Hippocampal formation (tissue), 2 donors: ENCODE results near the gene HS3ST5.

Experiments
- DNase-seq, 2 donors: peaks; one replicate each; lab custom pipeline; 2025; lab: John Stamatoyannopoulos, UW

The HS3ST5 gene

DNA sequence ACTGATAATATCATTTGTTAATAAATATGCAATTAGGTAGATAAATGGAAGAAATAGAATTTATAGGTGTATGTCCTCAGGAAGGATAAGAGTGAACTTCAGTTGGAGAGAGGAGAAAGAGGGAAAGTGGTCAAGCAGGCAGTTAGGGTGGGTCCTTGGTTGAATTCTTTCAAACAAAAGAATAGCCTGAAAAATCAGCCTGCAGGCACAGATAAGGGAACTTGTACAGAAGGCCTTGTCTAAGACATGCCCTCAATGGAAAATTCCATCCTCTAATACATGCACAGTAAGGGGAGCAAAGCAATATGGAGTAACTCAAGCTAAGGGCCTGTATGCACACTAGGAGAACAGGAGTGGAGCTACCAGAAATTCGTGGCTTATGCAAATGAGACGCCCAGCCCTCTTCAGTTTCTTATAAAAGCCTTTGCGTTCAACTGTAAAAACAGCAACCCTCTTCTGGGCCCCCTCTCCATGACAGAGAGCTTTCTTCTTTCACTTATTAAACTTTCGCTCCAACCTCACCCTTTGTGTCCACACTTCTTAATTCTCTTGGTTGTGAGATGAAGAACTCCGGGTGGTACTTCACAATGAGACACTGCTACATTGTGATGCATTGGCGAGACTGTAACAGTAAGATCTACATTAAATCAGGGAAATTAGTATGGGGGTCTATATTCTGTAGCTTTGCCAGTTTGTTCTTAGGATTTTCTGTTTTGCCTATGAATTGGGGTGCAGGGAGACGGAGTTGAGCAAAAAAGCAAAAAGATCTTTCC lies 147.0 kb downstream of the HS3ST5 start:
- DNase-seq = no peak

DNA sequence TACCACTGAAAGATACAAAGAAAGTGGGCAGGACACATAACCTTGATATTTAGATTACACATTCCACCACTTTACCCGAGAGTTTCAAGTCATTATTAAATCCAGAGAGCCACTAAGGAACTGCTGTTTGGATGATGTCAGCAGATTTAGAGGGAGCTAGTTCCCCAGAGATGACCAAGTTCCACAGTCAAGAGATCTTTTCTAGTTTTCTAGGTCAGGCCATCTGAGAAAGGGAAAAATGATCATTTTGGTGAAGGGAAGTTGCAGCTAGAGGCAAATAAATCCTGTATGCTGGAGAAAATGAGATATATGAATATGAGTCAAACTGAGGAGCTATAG lies 147.8 kb downstream of the HS3ST5 start:
- DNase-seq = no peak

DNA sequence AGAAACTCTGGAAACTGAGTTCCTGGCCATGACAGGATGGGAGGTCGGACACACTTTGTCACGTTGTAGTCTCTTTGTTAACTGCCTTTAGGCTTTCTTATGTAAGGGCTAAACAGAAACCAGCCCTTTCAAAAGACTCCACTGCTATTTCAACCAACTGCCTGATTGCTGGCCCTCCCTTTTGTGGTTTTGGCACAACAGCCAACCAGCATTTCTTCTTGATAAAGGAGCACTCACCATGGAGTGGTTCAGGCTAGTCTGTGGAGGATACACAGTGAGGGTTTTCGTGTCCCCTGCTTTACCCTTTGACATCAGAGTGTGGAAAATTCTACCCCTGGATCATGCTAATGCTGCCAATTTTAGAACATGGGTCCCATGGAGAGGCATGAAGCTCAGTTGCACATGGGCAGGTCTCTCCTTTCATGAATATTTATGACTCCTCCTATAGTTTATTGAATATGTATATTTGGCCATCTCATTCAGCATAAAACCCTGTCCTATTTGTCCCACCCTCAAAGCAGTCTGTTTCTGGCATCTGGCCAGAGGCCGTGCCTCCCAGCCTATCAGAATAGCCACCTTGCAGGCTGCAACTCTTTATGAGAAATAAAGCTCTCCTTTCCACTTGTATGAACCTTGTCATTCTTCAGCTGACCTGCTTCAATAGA lies 148.3 kb downstream of the HS3ST5 start:
- DNase-seq = no peak

DNA sequence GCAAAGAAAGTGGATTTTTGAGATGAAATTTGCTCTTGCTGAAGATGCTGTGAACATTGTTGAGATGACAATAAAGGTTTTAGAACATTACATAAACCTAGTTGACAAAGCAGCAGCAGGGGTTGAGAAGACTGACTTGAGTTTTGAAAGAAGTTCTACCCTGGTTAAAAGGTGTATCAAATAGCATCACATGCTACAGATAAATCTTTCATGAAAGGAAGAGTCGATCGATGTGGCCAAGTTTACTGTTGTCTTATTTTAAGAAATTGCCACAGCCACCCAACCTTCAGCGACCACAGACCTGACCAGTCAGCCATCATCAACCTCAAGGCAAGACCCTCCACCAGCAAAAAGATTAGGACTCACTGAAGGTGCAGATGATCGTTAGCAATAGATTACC lies 155.3 kb downstream of the HS3ST5 start:
- no peak for DNase-seq

DNA sequence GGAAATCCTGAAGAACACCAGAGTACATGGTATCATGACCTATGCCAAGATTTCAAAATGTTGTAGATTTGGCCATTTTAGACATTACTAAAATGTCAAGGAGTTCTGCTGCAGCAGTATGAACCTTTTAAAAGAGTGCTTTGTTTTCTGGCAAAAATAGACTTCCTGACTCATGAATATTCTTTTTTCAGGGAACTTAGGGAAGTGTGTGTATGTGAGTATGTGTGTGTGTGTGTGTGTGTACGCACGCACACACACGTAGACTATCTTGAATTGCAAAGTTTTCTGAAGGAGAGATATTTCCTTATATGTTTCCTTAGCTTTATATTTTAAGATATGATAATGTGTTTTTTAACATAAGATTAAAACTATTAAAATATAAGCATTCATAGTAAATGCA lies 161.2 kb downstream of the HS3ST5 start:
- DNase-seq = no peak

DNA sequence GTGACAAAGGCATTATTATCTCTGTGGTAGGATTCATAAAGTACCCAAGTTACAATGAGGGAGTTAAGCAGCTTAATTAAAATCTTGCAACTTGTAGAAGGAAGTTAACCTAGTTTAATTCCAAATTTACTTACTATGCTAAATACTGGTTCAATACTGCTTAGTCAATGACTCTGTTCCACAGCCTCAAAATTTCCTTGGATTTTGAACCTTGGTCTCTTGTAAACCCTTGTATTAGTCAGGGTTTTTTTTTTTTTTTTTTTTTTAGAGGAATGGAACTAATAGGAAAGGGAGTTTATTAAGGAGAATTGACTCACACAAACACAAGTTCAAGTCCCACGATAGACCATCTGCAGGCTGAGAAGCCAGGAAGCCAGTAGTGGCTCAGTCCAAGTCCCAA lies 163.4 kb downstream of the HS3ST5 start:
- no peak for DNase-seq

DNA sequence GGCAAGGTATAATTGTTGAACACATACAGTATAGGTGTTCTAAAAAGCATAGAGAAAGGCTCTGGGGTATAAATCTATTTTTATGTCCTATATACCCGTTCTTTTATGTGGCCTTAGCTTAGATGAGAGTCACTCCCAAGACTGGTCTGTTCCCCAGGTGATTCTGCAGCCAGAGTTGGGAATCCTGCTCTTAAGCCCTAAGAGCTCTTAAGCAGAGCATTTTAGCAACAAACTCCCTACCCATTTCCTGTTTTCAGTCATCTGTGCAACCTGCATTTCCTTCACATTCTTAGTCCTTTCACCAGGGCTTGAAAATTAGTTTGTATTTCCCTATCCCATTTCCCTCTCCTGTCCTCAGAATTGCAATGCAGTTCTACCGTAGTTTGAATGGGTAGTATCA lies 166.1 kb downstream of the HS3ST5 start:
- DNase-seq = no peak

DNA sequence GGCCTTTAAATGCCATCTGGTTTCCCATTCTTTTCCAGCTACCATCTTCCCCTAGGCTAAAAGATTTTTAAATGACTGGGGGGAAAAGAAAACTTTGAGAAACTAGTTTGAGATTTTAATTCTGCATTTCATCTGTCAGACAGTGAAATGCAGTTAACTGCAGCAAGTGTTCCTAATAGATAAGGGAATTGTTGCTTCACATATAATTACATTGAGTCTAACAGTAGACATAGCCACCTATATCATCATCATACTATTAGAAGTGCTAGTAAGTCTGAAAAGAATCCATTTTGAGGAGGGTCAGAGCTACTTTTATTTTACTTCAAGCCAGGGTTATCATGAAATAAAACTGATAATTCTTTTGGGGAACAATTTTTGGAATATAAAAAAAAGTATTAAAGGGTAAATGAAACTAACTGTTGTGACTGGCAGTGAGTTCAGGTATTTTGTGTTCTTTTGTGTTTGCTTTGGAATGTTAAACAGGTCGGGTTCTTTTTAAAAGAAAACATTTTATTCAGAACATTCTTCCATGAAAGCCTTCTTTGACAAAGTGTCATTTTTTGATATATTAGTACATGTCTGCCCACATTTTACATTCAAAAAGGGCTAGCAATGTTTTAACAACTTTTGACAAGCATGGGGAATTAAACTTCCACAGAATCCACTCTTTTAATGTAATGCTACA lies 170.1 kb downstream of the HS3ST5 start:
- no peak for DNase-seq

DNA sequence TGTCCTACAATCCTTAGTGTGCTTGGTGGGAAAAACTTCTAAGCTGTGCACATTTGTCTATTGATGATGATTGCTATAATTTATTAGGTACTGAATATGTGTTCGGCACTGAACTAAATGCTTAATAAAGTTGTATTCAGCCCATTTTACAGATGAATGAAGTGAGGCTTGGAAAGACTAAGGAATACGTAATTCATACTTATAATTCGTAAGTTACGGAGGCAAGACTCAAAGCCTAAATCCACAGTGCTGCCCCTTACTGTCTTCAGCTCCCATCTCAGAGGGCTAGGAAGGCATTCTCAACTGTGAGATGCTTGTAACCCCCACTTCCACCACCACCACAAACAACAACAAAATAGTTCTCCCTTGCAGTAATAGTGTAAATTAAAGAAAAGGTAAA lies 171.3 kb downstream of the HS3ST5 start:
- no peak for DNase-seq

DNA sequence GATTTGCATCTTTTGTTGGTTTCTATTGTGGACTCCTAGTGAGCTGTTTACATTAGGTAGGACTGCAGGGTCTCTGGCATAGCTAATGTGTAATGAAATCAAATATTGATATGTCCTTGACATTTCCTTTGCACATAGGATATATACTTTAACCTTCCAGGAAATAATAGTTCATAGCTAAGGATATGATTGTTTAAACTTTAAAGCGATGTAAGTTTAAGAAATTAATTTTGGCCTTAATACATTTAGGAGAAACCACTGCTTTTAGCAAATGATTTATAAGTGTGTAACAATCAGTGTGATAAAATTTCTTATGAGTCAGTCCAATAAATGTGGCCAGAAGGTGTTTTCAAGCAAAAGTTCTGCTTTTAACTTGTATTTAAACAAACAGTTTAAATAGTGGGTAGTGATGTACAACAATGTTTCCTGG lies 171.8 kb downstream of the HS3ST5 start:
- DNase-seq = no peak

DNA sequence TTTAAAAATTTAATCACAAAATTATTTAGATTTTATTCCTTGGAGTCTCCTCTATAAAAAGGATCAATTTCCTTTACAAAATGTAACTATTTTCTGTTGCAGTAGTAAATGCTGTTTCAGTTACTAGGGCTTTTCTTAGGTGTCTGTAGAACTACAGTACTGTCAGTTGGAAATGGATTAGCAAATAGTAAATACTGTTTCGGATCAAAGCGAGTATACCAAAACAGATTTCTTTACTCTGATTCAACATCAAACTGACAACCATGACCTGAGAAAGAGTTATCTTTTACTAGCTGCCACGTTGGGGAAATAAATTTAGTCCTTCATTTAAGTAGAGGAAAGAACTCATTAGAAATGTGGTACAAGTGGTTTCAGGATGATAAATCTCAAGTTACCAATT lies 172.5 kb downstream of the HS3ST5 start:
- no peak for DNase-seq

DNA sequence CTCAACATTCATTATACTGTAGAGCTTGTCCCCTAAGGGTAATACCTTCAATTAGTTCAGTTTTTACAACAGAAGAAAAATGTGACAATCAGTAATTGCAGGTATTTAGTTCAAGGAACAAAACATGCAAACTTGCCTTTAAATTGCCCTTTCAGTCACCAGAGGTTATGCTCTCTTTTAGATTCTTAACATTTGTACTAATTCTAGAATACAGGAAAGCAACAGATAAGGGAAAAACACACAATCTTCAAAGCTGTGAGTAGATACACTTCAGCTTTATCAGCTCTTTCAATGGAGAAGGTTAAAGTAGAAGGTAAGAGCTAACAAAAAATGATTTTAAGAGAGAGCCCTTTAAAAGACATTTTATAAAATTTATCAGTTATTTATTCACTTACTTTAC lies 173.1 kb downstream of the HS3ST5 start:
- DNase-seq = no peak

DNA sequence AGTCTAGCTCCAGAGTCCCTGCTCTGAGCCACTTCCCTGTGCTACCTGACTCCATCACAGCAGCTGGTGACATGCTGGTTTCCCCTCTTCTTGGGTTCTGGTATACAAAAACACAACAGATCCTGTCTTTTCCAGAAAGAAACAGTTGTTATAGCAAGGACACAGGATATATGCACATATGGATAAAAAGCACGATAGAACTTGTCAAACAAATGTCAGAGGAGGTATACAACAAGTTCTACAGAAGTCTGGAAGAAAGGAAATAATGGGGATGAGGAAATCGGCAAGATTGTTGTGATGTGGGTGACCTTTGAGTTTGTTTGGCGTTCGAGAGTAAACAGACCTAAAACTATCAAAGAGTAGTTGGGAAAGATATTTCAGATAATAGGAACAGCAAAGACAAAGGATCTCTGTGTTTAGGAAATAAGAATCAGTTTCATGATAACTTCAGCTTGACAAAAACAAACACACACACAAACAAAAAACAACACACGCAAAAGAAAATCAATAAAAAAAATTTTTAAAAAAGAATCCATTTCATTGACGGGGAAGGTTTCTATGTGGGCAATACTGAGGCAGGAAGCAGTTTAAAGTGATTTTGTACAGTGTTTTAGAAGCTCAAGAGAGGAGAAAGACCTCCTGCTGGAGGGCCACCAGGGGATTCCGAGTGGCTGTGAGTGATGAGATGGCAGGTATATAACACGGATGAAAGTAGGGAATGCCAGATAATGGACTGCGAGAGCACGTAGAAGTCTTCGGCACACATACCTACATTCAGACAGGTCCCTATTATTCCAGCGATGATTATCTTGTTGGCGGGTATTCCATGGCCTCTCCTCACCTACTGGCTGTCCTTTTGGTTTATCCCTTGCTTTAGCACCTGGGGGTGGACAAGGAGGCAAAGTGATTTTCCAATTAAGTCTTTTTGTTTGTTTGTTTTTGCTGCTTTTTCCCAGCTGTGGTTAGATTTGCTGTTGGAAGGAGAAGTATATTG lies 174.9 kb downstream of the HS3ST5 start:
- no peak for DNase-seq

DNA sequence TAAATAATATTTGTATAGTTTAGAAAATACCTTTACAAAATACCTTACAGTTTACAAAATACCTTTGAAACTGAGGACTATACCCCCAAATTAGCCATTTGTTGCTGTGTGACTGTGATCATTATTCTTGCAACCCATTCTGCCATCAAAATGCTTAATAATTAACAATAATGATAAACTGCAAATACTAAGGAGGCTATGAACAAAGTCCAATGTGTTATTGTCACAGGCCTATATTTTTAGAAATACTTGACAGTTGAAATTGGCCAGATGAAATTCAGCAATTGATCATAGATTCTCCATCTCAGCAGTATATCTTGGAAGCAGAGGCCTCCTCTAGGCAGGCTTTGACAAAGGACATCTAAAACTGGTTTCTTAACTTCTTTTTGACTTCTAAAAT lies 178.6 kb downstream of the HS3ST5 start:
- DNase-seq = no peak

DNA sequence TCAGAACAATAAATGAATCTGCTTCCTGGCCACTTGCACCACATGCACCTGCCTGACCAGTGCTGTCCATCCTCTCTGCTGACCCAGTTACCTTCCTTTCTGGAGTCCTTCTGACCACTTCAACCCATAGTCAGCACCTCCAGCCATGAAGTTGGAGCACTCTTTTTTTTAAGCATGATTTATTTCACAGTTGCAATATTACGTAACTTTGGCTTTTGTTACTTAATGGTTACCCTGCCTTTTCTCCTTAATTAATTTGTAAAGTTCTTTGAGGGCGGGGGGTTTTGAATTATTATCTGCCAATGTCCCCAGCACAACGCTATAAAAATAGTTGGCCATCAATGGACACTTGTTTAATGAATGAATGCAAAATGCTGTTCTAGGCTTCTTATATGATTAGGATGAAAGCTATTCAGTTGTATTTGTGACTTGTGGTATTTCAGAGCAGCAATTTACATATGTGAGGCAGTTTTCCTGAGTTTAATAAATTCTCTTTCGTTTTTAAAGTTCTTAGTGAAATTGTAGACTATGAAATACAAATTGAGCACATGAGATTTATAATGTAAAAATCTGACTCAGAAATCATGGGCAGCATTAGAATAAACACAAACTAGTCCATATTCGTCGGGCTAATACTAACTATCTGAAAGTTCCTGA lies 180.0 kb downstream of the HS3ST5 start:
- no peak for DNase-seq

DNA sequence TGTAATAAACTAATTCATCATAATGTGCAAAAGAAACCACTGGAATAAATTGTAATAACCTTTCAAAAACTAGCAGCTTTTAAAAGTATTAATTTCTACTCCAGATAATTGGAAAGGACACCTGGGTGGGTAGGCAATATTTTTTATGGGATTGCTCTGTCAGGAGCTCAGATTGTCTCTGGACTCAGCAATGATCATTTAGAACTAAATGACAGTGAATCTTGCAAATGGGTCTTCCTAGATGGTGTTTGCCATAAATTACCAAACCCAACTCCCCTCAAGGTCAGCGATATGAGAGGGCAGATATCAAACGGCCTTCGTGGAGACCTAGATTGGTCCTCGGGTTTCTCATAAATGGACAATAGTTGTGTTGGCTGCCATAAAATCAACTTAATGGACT lies 181.9 kb downstream of the HS3ST5 start:
- no peak for DNase-seq

DNA sequence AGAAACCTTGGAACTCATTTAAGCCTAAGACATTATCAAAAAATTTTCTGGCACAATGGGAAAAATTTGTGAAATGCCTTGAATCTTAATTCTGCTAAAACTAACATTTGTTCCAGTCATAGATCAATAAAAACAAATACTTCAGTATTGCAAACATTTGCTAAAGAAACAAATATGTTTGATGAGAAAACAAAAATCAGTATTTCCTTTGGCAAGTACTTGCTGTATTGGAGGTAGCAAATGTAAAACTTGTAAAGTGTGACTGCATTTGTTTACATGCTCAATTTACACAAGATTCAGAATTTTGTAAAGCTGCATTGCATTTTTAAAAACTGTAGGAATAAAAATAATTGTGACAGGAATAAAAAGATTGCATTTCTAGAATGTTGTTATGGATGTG lies 183.1 kb downstream of the HS3ST5 start:
- DNase-seq = no peak

DNA sequence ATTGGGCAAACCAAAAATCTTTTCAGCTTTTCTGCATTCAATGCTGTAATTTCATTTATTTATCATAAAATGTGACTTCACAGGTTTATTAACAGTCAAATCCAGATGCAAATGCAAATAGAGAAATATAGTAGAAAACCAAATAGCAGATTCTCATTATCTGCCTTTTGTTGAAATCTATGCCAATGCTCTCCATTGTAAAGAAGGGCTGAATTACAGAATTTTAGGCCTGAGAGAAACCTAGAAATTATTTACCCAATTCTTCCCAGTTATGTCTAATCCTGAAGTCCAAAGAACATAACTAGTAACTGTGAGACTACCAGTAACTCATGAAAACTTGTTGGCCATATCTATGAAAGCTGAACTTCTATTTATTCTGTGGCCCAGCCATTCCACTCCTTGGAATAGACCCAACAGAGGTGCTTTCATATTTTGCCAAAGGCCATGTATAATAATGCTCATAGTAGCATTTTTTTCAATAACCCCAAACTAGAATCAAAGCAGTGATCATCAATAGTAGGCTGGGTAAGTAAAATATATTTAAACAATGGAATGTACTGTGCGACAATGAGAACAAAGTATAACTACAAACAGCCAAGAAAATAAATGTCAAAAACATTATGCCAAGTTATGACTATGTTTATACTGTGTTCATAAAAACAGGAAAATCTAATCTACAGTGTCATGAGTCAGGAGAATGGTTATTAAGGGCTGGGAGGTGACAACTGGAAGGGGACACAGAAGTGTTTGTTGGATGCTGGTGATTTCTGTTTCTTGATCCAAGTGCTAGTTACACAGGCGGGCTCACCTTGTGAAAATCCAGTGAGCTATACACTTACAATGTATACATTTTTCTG lies 183.8 kb downstream of the HS3ST5 start:
- DNase-seq = no peak

DNA sequence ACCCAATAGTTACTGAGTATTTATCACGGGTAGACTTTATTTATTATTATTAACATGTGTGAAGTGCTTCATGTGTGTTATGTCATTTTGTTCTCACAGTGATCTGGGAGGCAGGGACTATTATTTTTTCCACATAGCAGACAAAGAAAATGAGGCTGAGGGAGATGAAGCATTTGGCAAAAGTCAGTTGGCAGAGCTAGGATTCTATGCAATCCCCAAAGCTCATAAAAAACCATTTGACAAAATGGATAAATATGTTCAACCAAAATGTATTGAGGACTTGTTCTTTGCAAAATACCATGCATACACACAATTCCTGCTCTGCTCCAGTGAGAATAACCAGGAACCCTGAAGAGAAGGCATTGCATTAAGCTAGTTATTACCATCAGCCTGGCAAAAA lies 184.4 kb downstream of the HS3ST5 start:
- DNase-seq = no peak

DNA sequence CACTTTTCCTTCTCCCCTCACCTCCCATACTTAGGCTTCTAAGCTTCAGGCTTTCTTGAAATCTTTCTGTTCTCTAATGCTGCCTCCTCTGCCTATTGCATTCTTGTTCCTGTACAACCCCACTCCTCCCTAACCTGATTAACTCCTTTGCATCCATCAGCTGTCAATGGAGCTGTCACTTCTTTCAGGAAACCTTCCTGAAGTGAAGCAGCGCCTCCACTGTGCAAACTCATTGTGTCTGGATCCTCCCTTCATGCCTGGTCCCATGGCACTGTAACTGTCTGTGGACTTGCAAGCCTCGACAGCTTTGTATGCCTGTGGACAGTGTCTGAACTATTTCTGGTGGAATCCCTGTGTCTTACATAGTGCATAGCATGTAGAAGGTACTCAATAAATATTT lies 185.0 kb downstream of the HS3ST5 start:
- DNase-seq = no peak

DNA sequence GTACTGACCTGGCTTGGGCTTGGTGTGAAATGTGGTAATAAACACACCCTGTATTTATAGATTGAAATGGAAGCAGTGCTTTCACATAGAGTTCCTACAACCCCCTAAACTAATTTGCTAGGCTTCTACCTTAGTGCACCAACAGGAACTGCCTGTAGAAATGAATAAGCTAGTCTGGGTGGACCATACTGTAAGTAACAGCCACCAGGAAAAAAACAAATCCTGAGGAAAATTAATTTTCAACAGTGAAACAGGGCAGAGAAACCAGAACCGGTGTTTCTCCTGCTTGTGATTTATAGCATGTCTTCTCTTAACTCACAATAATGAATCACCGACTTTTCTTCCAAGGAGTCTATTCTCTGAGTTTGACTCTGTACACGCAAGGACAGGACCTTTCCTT lies 187.1 kb downstream of the HS3ST5 start:
- no peak for DNase-seq
